ENCODE data around the gene ANKS6. TPM values are rescaled to one million over a fixed set of nuclear protein-coding genes. Genes with fewer than 3 reads are reported as not detected.
A peak's percentile ranks its signal among the peaks of the same experiment; 100 is the strongest.

The ANKS6 gene
- total and polyA plus RNA-seq, 2 of the 8 experiments (the other 6 are each of a cell fraction or from before 2014, with no cell fraction given): 34.1 to 56.3 TPM

DNA sequence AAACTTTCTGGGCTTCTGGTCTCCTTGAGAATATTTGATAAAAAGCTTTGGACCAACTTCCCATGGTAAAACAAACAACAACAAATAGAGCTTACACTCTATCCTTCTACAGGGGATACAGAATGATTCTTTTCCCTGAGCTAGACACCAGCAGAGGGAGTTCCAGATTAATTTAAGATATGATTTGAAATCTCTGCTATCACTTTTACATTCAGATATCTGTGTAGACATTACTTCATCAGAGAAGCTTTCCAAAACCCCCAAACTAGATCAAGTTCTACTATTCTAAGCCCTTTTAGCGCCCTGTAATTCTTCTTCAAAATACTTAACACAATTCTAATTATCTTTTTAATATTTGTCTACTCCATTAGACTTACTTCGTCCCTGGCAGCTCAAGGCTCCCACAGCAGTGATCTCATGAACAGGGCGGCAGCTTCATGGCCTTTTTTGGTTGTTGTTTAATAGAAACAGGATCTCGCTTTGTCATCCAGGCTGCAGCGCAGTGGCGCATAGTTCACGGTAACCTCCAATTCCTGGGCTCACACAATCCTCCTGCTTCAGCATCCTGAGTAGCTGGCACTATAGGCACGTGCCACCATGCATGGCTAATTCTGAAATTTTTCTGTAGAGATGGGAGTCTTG, 10.2 kb upstream of the ANKS6 start:
- Histone ChIP-seq H2BK12ac (ENCODE audit: low read depth, low read length) (no peak overlapping the region; the same call in 1 of the 2 replicates), H3K36me3 (ENCODE audit: control insufficient read depth in 2 of 4, insufficient read depth in 4 of 4, low read length in 3 of 4) (no peaks in the 10 kb centered on the region), H3K27me3 (replicated peaks in 1 of 4; ENCODE audit: control insufficient read depth in 3 of 4, extremely low read depth in 1 of 4, insufficient read depth in 3 of 4, low read length in 3 of 4) (peaks cover 0 to 5% (median 2%) of the 10 kb centered on the region in 4 experiments; a peak in 2 of 7 replicates), H2AFZ (ENCODE audit: low read length) (no peak overlapping the region), H3K56ac (replicated peaks; ENCODE audit: insufficient read length, low read depth, low read length) (no peak overlapping the region), H4K20me1 (replicated peaks in 1 of 2; ENCODE audit: control insufficient read depth in 1 of 2, insufficient read depth in 2 of 2, low read length in 2 of 2) (no peaks in the 10 kb centered on the region), H2BK120ac (replicated peaks; ENCODE audit: low read depth, low read length) (no peak overlapping the region), H3K4me2 (ENCODE audit: insufficient read depth in 1 of 2, low read depth in 2 of 2, low read length in 2 of 2) (peak overlapping the region; percentile 60 to 78; a peak in 1 of 4 replicates), H4K5ac (ENCODE audit: insufficient read length, low read depth, low read length) (no peak overlapping the region), H3K79me1 (ENCODE audit: low read depth, low read length) (no peaks in the 10 kb centered on the region), H2BK5ac (ENCODE audit: low read depth, low read length) (no peak overlapping the region), H2BK20ac (ENCODE audit: low read length) (no peak overlapping the region), H2AK5ac (ENCODE audit: low read depth, low read length) (no peak overlapping the region), H2BK15ac (ENCODE audit: low read length) (no peak overlapping the region), H3K18ac (ENCODE audit: extremely low read depth, low read length) (no peak overlapping the region), H3K9ac (replicated peaks in 1 of 4; ENCODE audit: extremely low read depth in 1 of 4, low read depth in 3 of 4, low read length in 3 of 4) (no peak overlapping the region), H3K79me2 (ENCODE audit: control insufficient read depth in 1 of 2, insufficient read depth in 2 of 2, low read length in 2 of 2) (no peaks in the 10 kb centered on the region), H3K4me3 (ENCODE audit: extremely low read depth in 1 of 4, insufficient read depth in 2 of 4, low read depth in 3 of 4, low read length in 4 of 4) (no peak overlapping the region), H3K27ac (ENCODE audit: low read depth, low read length) (no peak overlapping the region), H4K8ac (ENCODE audit: extremely low read depth, insufficient read depth, low read length) (no peak overlapping the region), H3K23me2 (ENCODE audit: low read depth, low read length) (peaks cover 7% of the 10 kb centered on the region; the same call in 1 of the 2 replicates), H3K14ac (ENCODE audit: insufficient read length) (no peak overlapping the region), H3K4me1 (replicated peaks in 1 of 4; ENCODE audit: control insufficient read depth in 3 of 4, insufficient read depth in 4 of 4, low read length in 3 of 4) (peaks cover 7 to 25% (median 14%) of the 10 kb centered on the region in 4 experiments), H4K91ac (replicated peaks; ENCODE audit: insufficient read length, low read length) (no peak overlapping the region), H3K9me3 (ENCODE audit: insufficient read depth in 2 of 2, low read depth in 1 of 2, low read length in 1 of 2) (no peaks in the 10 kb centered on the region), H3K4ac (replicated peaks; ENCODE audit: insufficient read length, low read depth, low read length) (no peak overlapping the region), H3K23ac (ENCODE audit: insufficient read length) (no peak overlapping the region)
- 89 to 100% methylated on average over 2 to 8 of the region's 8 CpGs for WGBS, 2 experiments (ENCODE audit: extremely low coverage in 1 of 2, insufficient coverage in 1 of 2, insufficient read length in 1 of 2, insufficient replicate concordance in 2 of 2, low coverage in 1 of 2, low lambda C conversion rate in 2 of 2, missing lambda C conversion rate in 1 of 2)
- CTCF ChIA-PET (ENCODE audit: partially characterized antibody): interaction anchor here (0.8 to 5.6 kb wide), 8 partner anchors 9 to 347 kb away, joined by 3 to 28 read pairs (median 5); partner anchors contain the start of gene ANKS6
- TF ChIP-seq MAFK (IDR thresholded peaks at IDR 0.05; ENCODE audit: low read depth, low read length): no peak
- TF ChIP-seq JUND (IDR thresholded peaks at IDR 0.05; ENCODE audit: low read length): no peak
- TF ChIP-seq CBX5 (IDR thresholded peaks at IDR 0.05; ENCODE audit: low read depth, low read length): no peak
- TF ChIP-seq POLR2AphosphoS5 (IDR thresholded peaks at IDR 0.05; ENCODE audit: low read depth, low read length): no peak
- no peak for TF ChIP-seq JUN (IDR thresholded peaks at IDR 0.05; ENCODE audit: low read depth, low read length)
- TF ChIP-seq CTBP2 (IDR thresholded peaks at IDR 0.05; ENCODE audit: borderline replicate concordance, insufficient read depth, insufficient read length, low read length): no peak
- TF ChIP-seq BRCA1 (IDR thresholded peaks at IDR 0.05; ENCODE audit: low read depth, low read length): no peak
- no peak for TF ChIP-seq EZH2 (IDR thresholded peaks at IDR 0.05; ENCODE audit: low read depth, low read length, severe bottlenecking)
- TF ChIP-seq YY1 (IDR thresholded peaks at IDR 0.05; ENCODE audit: low read depth, low read length): no peak
- TF ChIP-seq ZNF274 (IDR thresholded peaks at IDR 0.05; ENCODE audit: borderline replicate concordance, extremely low read depth, low read length): no peak
- no peak for TF ChIP-seq HDAC6 (IDR thresholded peaks at IDR 0.05; ENCODE audit: low read depth, low read length)
- POLR2A ChIA-PET (ENCODE audit: partially characterized antibody): interaction anchor here (1.1 to 2.1 kb wide), 3 partner anchors 10 to 15 kb away, joined by 3 to 16 read pairs (median 3); partner anchors contain the start of gene ANKS6
- FAIRE-seq (no peak), DNase-seq (ENCODE audit: low read depth in 1 of 2, low spot score in 2 of 2) (no peak)

All from H1 (cell line).